Measurements from ENCODE around the gene ADCY2. TPM values are rescaled to one million over a fixed set of nuclear protein-coding genes. Genes with fewer than 3 reads are reported as not detected.

The ADCY2 gene
- total RNA-seq, 2 donors from 2014 or later = 5.2 to 17.7 TPM

DNA sequence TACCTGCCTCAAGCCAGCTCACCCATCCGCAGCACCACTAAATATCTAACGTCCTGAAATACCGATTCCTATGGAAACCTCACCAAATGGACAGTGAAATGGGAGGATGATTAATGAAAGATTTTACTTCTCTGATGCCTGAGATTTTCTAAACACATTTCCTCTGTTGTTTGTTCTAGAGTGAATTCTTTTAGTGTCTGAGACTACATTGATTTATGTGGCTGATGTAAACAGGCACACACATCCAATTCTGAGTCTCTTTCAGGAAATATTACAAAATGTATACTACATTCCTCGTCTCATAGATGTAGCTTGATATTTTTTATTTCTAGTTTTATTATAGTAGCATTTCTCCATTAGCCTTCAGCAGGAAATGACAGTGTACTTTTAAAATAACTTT lies 20.5 kb upstream of the ADCY2 start:
- Histone ChIP-seq H3K9me3 (no peaks in the 10 kb centered on the region), H3K4me1 (replicated peaks) (no peaks in the 10 kb centered on the region), H3K27ac (no peak overlapping the region), H3K36me3 (no peaks in the 10 kb centered on the region), H3K4me3 (no peak overlapping the region), H3K27me3 (replicated peaks; ENCODE audit: insufficient read depth) (no peaks in the 10 kb centered on the region)
- intact Hi-C loops (cut with DNase I) = no loop called here
- TF ChIP-seq POLR2A (IDR thresholded peaks at IDR 0.05) (no peak), POLR2AphosphoS5 (IDR thresholded peaks at IDR 0.05) (no peak)
- TF ChIP-seq, protein P1, sequence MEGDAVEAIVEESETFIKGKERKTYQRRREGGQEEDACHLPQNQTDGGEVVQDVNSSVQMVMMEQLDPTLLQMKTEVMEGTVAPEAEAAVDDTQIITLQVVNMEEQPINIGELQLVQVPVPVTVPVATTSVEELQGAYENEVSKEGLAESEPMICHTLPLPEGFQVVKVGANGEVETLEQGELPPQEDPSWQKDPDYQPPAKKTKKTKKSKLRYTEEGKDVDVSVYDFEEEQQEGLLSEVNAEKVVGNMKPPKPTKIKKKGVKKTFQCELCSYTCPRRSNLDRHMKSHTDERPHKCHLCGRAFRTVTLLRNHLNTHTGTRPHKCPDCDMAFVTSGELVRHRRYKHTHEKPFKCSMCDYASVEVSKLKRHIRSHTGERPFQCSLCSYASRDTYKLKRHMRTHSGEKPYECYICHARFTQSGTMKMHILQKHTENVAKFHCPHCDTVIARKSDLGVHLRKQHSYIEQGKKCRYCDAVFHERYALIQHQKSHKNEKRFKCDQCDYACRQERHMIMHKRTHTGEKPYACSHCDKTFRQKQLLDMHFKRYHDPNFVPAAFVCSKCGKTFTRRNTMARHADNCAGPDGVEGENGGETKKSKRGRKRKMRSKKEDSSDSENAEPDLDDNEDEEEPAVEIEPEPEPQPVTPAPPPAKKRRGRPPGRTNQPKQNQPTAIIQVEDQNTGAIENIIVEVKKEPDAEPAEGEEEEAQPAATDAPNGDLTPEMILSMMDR (IDR thresholded peaks at IDR 0.05) = no peak
- WGBS = 50% methylated on average over 4 of the region's 4 CpGs
- DNase-seq (ENCODE audit: low spot score) = no peak

DNA sequence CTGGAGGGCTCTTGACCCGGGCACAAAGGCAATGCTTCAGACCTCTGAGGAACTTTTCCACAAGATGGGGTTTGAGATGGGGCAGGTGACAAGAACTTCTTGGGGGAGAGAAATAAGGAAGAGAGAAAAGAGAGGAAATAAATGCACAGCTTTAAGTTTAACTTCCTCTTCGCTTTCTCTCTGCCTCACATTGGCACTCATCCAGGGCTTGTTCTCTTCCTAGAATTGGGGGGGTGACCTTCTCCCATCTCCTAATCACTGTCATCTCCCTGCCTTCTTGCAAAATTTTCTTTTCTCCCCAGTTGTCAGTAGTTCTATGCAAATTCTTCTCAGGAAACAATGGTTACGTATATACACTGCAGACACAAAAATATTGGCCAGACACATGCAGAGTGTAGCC lies 19.1 kb upstream of the ADCY2 start:
- 69% methylated on average over 3 of the region's 3 CpGs for WGBS
- intact Hi-C loops (cut with DNase I) = no loop called here
- TF ChIP-seq POLR2AphosphoS5 (IDR thresholded peaks at IDR 0.05) (no peak), POLR2A (IDR thresholded peaks at IDR 0.05) (no peak)
- TF ChIP-seq, protein P1 (IDR thresholded peaks at IDR 0.05) = no peak
- Histone ChIP-seq H3K4me1 (replicated peaks) (no peaks in the 10 kb centered on the region), H3K36me3 (no peaks in the 10 kb centered on the region), H3K27ac (no peak overlapping the region), H3K9me3 (no peaks in the 10 kb centered on the region), H3K27me3 (replicated peaks; ENCODE audit: insufficient read depth) (no peaks in the 10 kb centered on the region), H3K4me3 (no peak overlapping the region)
- no peak for DNase-seq (ENCODE audit: low spot score)

DNA sequence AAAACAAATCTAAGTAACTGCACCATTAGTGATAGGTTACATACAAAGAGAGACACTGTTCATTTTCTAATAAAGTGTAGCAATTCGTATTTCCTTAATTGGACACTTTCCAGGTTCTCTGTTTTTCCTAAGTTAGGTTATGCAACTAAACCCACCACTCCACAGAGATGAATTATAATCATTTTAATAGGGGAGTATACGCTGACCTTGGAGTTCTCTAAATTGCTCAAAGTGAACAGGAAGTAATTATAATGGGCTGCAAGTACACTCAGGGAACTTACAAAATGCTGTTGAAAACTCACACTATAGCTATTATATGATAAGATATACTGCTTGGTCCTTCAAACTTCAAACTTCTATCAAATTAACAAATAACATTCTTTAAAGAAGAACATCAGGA lies 18.2 kb upstream of the ADCY2 start:
- WGBS = 52% methylated on average over 2 of the region's 2 CpGs
- H3K27me3 ChIP-seq (replicated peaks; ENCODE audit: insufficient read depth) = no peaks in the 10 kb centered on the region
- intact Hi-C loops (cut with DNase I) = no loop called here
- no peak overlapping the region for H3K4me3 ChIP-seq
- H3K4me1 ChIP-seq (replicated peaks) = no peaks in the 10 kb centered on the region
- no peak overlapping the region for H3K27ac ChIP-seq
- DNase-seq (ENCODE audit: low spot score) = no peak
- TF ChIP-seq, protein P1 (IDR thresholded peaks at IDR 0.05) = no peak
- H3K9me3 ChIP-seq = no peaks in the 10 kb centered on the region
- H3K36me3 ChIP-seq = no peaks in the 10 kb centered on the region

DNA sequence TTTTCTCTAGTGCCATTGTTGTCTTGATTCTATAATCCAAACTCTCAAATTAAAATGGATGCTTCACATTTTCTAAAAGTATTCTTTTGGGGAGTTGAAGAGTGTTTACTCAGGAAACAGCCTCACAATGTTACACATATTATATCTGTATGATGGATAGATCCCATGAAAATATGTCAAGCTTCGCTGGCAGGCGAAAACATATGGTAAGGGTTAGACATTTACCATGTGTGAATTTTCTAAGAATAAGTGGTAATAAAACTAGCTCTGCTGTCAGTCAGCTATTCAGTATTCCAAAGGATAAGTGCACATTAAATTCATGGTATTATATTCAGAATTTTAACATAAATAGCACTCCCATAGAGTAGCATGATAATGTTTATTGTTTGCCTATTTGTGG lies 13.3 kb upstream of the ADCY2 start:
- TF ChIP-seq, protein P1 (IDR thresholded peaks at IDR 0.05) = no peak
- TF ChIP-seq POLR2AphosphoS5 (IDR thresholded peaks at IDR 0.05) = no peak
- no peak for TF ChIP-seq POLR2A (IDR thresholded peaks at IDR 0.05)
- WGBS = 81% methylated on average over 2 of the region's 2 CpGs
- H3K4me1 ChIP-seq (replicated peaks) = no peaks in the 10 kb centered on the region
- no peaks in the 10 kb centered on the region for H3K36me3 ChIP-seq
- H3K27me3 ChIP-seq (replicated peaks; ENCODE audit: insufficient read depth) = no peaks in the 10 kb centered on the region
- H3K4me3 ChIP-seq = no peak overlapping the region
- intact Hi-C loops (cut with DNase I) = no loop called here
- no peaks in the 10 kb centered on the region for H3K9me3 ChIP-seq
- no peak overlapping the region for H3K27ac ChIP-seq
- no peak for DNase-seq (ENCODE audit: low spot score)

DNA sequence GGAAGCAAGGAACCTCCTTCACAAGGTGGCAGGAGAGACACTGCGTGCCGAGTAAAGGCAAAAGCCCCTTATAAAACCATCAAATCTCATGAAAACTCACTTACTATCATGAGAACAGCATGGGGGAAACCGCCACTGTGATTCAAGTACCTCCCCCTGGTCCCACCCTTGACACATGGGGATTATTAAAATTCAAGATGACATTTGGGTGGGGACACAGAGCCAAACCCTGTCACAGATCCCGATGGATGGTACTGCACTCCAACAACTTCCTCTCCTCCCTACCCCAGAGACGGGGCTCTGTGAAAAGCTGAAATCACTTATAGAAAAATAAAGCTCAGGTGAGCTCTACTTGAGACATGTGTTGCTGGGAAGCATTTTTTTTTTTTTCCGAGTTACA lies 10.3 kb upstream of the ADCY2 start:
- intact Hi-C loops (cut with DNase I) = no loop called here
- no peaks in the 10 kb centered on the region for H3K36me3 ChIP-seq
- DNase-seq (ENCODE audit: low spot score) = no peak
- TF ChIP-seq POLR2A (IDR thresholded peaks at IDR 0.05) = no peak
- TF ChIP-seq, protein P1 (IDR thresholded peaks at IDR 0.05) = no peak
- TF ChIP-seq POLR2AphosphoS5 (IDR thresholded peaks at IDR 0.05) = no peak
- no peaks in the 10 kb centered on the region for H3K4me1 ChIP-seq (replicated peaks)
- no peak overlapping the region for H3K27ac ChIP-seq
- no peaks in the 10 kb centered on the region for H3K9me3 ChIP-seq
- H3K4me3 ChIP-seq = no peak overlapping the region
- 93% methylated on average over 6 of the region's 6 CpGs for WGBS
- no peaks in the 10 kb centered on the region for H3K27me3 ChIP-seq (replicated peaks; ENCODE audit: insufficient read depth)

All from prostate gland (tissue), 2 donors.